Prostate gland (tissue), 2 donors: ENCODE results near the gene IBA57. TPM values are rescaled to one million over a fixed set of nuclear protein-coding genes. Genes with fewer than 3 reads are reported as not detected.

Source experiments
- DNase-seq: peaks from one replicate; pipeline ENCODE4 v3.0.0-alpha.2; 2019; ENCODE audit warnings: low spot score
- H3K27ac ChIP-seq, 2 donors: fragments of 200-600 bp; sonication (generic); 2 replicates each; pipeline ENCODE4 v1.5.1; 2017 to 2019
- H3K27me3 ChIP-seq: fragments of 200-600 bp; sonication (generic); replicated peaks from 2 replicates; pipeline ENCODE4 v1.5.1; 2019; ENCODE audit not compliant: insufficient read depth
- H3K36me3 ChIP-seq, 2 donors: fragments of 200-600 bp; sonication (generic); 1 replicate in 1 of 2; 2 replicates in 1 of 2; pipeline versions ENCODE4 v1.5.1 to v1.8.1; 2017 to 2019
- H3K4me1 ChIP-seq: fragments of 200-600 bp; sonication (generic); replicated peaks from 2 replicates; pipeline ENCODE4 v1.5.1; 2019
- H3K4me3 ChIP-seq, 2 donors: fragments of 200-600 bp; sonication (generic); 2 replicates each; pipeline ENCODE4 v1.5.1; 2017 to 2019
- H3K9me3 ChIP-seq: fragments of 200-600 bp; sonication (generic); 2 replicates; pipeline ENCODE4 v1.5.1; 2017
- POLR2A ChIP-seq: fragments of 450-650 bp; IDR thresholded peaks from one replicate; pipeline ENCODE4 v1.6.1; 2016; ENCODE audit warnings: antibody characterized with exemption, mild to moderate bottlenecking
- POLR2AphosphoS5 ChIP-seq: sonication (generic); formaldehyde crosslinking; IDR thresholded peaks from one replicate; pipeline ENCODE4 v1.6.1; 2017; ENCODE audit warnings: antibody characterized with exemption
- WGBS: methylation state at CpG from one replicate; pipeline ENCODE4 v1.1.5; 2018; 5-methylcytosine and 5-hydroxymethylcytosine counted together
- intact Hi-C: fragments of 100-400 bp; cut with DNase I; formaldehyde crosslinking; loops from one replicate; pipeline ENCODE4 v1.14.2; 2022
- total RNA-seq, 2 donors: library from RNA; depleted of rRNA; stranded (reverse); fragments of >200 nt; gene quantifications; one replicate each; pipeline ENCODE4 v1.1.0, GENCODE V29; 2016
- TF ChIP-seq, protein P1 (sequence below), 4 experiments: fragments of 200-600 bp in 2 of 4; fragments of 450-650 bp in 2 of 4; sonication (generic) in 2 of 4; IDR thresholded peaks; 1 replicate in 3 of 4; 2 replicates in 1 of 4; pipeline ENCODE4 v1.5.1; 2016 to 2019; ENCODE audit warnings: antibody characterized with exemption in 4 of 4, mild to moderate bottlenecking in 2 of 4, moderate library complexity in 2 of 4

The IBA57 gene
- total RNA-seq, 2 donors from 2014 or later, result 5.6 to 17.4 TPM

- no peak overlapping the region for H3K4me3 ChIP-seq
Measured at GRCh38 chr1:228174482-228175315, 9.1 kb downstream of the IBA57 start.

GRCh38 chr1:228175316-228176023, 9.9 kb downstream of the IBA57 start:
- intact Hi-C loops, result no loop called here
- 88% methylated on average over 16 of the region's 18 CpGs for WGBS
- no peak overlapping the region for H3K27ac ChIP-seq
- no peaks in the 10 kb centered on the region for H3K4me1 ChIP-seq
- H3K27me3 ChIP-seq, result no peaks in the 10 kb centered on the region
- TF ChIP-seq POLR2A (no peak), POLR2AphosphoS5 (no peak)
- TF ChIP-seq, protein P1, sequence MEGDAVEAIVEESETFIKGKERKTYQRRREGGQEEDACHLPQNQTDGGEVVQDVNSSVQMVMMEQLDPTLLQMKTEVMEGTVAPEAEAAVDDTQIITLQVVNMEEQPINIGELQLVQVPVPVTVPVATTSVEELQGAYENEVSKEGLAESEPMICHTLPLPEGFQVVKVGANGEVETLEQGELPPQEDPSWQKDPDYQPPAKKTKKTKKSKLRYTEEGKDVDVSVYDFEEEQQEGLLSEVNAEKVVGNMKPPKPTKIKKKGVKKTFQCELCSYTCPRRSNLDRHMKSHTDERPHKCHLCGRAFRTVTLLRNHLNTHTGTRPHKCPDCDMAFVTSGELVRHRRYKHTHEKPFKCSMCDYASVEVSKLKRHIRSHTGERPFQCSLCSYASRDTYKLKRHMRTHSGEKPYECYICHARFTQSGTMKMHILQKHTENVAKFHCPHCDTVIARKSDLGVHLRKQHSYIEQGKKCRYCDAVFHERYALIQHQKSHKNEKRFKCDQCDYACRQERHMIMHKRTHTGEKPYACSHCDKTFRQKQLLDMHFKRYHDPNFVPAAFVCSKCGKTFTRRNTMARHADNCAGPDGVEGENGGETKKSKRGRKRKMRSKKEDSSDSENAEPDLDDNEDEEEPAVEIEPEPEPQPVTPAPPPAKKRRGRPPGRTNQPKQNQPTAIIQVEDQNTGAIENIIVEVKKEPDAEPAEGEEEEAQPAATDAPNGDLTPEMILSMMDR (IDR thresholded peaks at IDR 0.05), result no peak
- H3K9me3 ChIP-seq, result no peaks in the 10 kb centered on the region
- no peak overlapping the region for H3K4me3 ChIP-seq
- H3K36me3 ChIP-seq, result peaks cover 0 to 7% of the 10 kb centered on the region in 2 donors
- DNase-seq, result no peak

More at GRCh38 chr1:228174482-228175315, 9.1 kb downstream of the IBA57 start:
- peaks cover 0 to 7% of the 10 kb centered on the region in 2 donors for H3K36me3 ChIP-seq
- H3K4me1 ChIP-seq, result no peaks in the 10 kb centered on the region
- no peak for TF ChIP-seq POLR2A
- TF ChIP-seq, protein P1 (IDR thresholded peaks at IDR 0.05), result no peak
- no peak for TF ChIP-seq POLR2AphosphoS5
- intact Hi-C loops, result no loop called here
- H3K27me3 ChIP-seq, result no peaks in the 10 kb centered on the region
- 93% methylated on average over 45 of the region's 52 CpGs for WGBS
- H3K9me3 ChIP-seq, result no peaks in the 10 kb centered on the region
- DNase-seq, result no peak
- H3K27ac ChIP-seq, result no peak overlapping the region

DNA sequence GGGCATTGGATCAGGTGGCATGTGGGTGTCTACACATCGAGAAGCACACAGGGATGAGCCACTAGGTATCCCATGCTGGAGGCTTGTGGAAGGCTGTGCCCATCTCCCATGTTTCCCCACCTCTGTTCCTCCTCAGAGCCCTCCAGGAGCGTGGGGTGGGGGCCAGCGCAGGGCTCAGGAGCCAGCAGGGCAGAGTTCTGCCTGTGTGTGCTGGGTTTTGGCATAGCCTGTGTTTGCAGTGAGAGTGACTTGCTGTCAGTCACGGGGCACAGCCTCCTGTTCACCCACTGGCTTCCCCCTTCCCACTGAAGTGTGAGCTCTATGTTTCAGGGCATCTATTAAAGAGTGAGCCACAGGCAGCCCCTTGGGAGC, 10.4 kb downstream of the IBA57 start:
- intact Hi-C loops, result no loop called here
- Histone ChIP-seq H3K36me3 (peaks cover 0 to 7% of the 10 kb centered on the region in 2 donors), H3K9me3 (no peaks in the 10 kb centered on the region), H3K4me1 (no peaks in the 10 kb centered on the region), H3K27me3 (no peaks in the 10 kb centered on the region), H3K27ac (no peak overlapping the region), H3K4me3 (no peak overlapping the region)
- DNase-seq, result no peak
- WGBS, result 97% methylated on average over 4 of the region's 4 CpGs
- no peak for TF ChIP-seq POLR2A
- TF ChIP-seq, protein P1 (IDR thresholded peaks at IDR 0.05), result no peak
- no peak for TF ChIP-seq POLR2AphosphoS5

DNA sequence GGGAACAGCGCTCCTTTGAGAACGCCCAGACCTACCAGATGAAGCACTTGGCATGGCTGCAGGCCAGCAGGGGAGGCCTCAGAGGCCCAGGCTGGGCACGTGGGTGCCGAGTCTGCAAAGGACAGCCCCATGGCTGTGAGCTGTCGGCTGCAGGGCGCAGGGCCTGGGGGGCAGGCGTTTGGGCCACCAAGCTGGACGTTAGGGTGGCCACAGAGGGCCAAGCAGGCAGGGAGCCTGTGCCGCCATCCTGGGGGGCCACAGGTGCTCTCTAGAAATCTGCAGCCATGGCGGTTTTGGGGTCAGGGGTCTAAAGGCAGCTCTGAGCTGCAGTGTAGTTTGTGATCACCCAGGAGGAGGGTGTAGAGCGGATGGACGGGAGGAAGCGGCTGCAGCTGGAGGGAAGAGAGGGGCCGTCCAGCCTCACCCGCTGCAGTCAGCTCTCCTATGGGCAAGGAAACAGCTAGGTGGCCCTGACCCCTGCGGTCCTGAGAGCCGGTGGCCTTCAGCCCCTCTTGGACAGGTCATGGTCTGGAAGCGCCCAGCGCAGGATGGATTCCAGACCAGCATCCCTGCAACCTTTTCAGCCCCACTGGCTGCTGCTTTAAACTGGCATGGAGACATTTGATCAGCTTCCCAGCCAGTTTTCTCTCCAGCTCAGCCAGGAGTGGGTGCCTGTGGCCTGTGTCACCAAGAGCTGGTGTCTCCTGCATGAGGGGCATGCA, 11.0 kb downstream of the IBA57 start:
- Histone ChIP-seq H3K36me3 (peaks cover 0 to 7% of the 10 kb centered on the region in 2 donors), H3K4me1 (no peaks in the 10 kb centered on the region), H3K27ac (no peak overlapping the region), H3K27me3 (no peaks in the 10 kb centered on the region), H3K9me3 (no peaks in the 10 kb centered on the region), H3K4me3 (no peak overlapping the region)
- no peak for TF ChIP-seq POLR2A
- TF ChIP-seq, protein P1 (IDR thresholded peaks at IDR 0.05), result no peak
- TF ChIP-seq POLR2AphosphoS5, result no peak
- WGBS, result 94% methylated on average over 19 of the region's 19 CpGs
- DNase-seq, result no peak
- intact Hi-C loops, result no loop called here
